A673 (cell line): ENCODE results near the gene ZNF337. TPM values are rescaled to one million over a fixed set of nuclear protein-coding genes. Genes with fewer than 3 reads are reported as not detected.
A peak's percentile ranks its signal among the peaks of the same experiment; 100 is the strongest.

Source experiments
- BruUV-seq: library from RNA; stranded (reverse); fragments of 400-500 nt; replicated peaks from 2 replicates; lab custom pipeline; 2021; lab: Mats Ljungman, UMichigan
- CTCF ChIA-PET: fragments of 300-600 bp; sonication (Branson Sonifier 250); formaldehyde crosslinking; loops from one replicate; lab custom pipeline; 2022; ENCODE audit warnings: antibody characterized with exemption; lab: Charles Lee
- POLR2A ChIA-PET: fragments of 300-600 bp; sonication (Branson Sonifier 250); formaldehyde crosslinking; loops from one replicate; lab custom pipeline; 2022; ENCODE audit warnings: antibody characterized with exemption; ENCODE audit not compliant: low non-redundant PET; lab: Charles Lee
- DNase-seq: peaks from one replicate; pipeline ENCODE4 v3.0.0-alpha.2; 2015; ENCODE audit warnings: low spot score
- H3K27ac ChIP-seq: fragments of 200-600 bp; sonication (generic); 2 replicates; pipeline ENCODE4 v1.5.1; 2016; ENCODE audit warnings: mixed run types, low read depth, mild to moderate bottlenecking, mixed read lengths, antibody characterized with exemption, low read length; ENCODE audit not compliant: poor library complexity, severe bottlenecking
- H3K27me3 ChIP-seq: fragments of 200-600 bp; sonication (generic); replicated peaks from 2 replicates; pipeline ENCODE4 v1.6.1; 2017; ENCODE audit warnings: mixed run types, low read depth, mild to moderate bottlenecking, mixed read lengths, antibody characterized with exemption, low read length; ENCODE audit not compliant: insufficient read depth, poor library complexity
- H3K36me3 ChIP-seq: fragments of 200-600 bp; sonication (generic); 2 replicates; pipeline ENCODE4 v1.6.1; 2016; ENCODE audit warnings: mixed run types, mild to moderate bottlenecking, mixed read lengths, antibody characterized with exemption, low read length; ENCODE audit not compliant: insufficient read depth, poor library complexity, severe bottlenecking
- H3K4me1 ChIP-seq: fragments of 200-600 bp; sonication (generic); 2 replicates; pipeline ENCODE4 v1.6.1; 2017; ENCODE audit warnings: mixed run types, mild to moderate bottlenecking, mixed read lengths, antibody characterized with exemption, low read length; ENCODE audit not compliant: insufficient read depth, poor library complexity, severe bottlenecking
- H3K4me3 ChIP-seq: fragments of 200-600 bp; sonication (generic); 2 replicates; pipeline ENCODE4 v1.5.1; 2016; ENCODE audit warnings: low read depth, mixed run types, mild to moderate bottlenecking, mixed read lengths, low read length; ENCODE audit not compliant: poor library complexity, severe bottlenecking
- H3K9me3 ChIP-seq: fragments of 200-600 bp; sonication (generic); 2 replicates; pipeline ENCODE4 v1.6.1; 2016; ENCODE audit warnings: mixed run types, low read depth, mild to moderate bottlenecking, mixed read lengths, antibody characterized with exemption, low read length; ENCODE audit not compliant: poor library complexity, severe bottlenecking
- EZH2 ChIP-seq: fragments of 200-600 bp; sonication (generic); IDR thresholded peaks from 2 replicates; pipeline ENCODE4 v1.6.1; 2017; ENCODE audit warnings: borderline replicate concordance, low read depth, mild to moderate bottlenecking, mixed read lengths, antibody characterized with exemption, low read length; ENCODE audit not compliant: poor library complexity, severe bottlenecking
- intact Hi-C: fragments of 100-400 bp; cut with micrococcal nuclease; formaldehyde crosslinking; loops from one replicate; pipeline ENCODE4 v1.10.0; 2022; ENCODE audit not compliant: unreplicated experiment
- total RNA-seq: library from RNA; stranded (reverse); gene quantifications from 2 replicates; pipeline ENCODE4 v1.2.3, GENCODE V29; 2021
- TF ChIP-seq, protein P1 (sequence below): fragments of 300-800, 200-600 bp; sonication (generic); conservative IDR thresholded peaks from 2 replicates; pipeline ENCODE4 v1.5.1; 2017; ENCODE audit warnings: low read depth, mild to moderate bottlenecking, antibody characterized with exemption, low read length, moderate library complexity, mixed read lengths

The ZNF337 gene
- total RNA-seq, 1 experiment from 2014 or later = 17.9 TPM

DNA sequence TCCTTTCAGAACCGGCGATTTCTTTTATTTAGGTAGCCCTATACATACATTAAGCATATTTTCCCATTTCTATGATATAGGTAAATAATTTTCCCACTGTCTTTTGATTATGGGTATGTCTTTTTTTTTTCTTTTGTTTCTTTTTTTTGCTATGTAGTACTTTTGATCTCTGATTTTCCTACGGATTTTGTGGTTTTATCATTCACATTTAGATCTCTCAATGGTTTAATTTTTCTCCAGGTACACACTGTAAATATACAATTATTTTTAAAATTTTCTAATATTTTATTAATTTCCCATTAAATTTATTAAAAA is 436 bp upstream of the ZNF337 start:
- TSS peak; percentile 49 for BruUV-seq
- Histone ChIP-seq H3K27me3 (no peaks in the 10 kb centered on the region), H3K4me3 (peak overlapping the region; percentile 89), H3K36me3 (no peaks in the 10 kb centered on the region), H3K4me1 (no peaks in the 10 kb centered on the region), H3K9me3 (peaks cover 12% of the 10 kb centered on the region), H3K27ac (no peak overlapping the region)
- ChIA-PET CTCF (no interaction called here), POLR2A (no interaction called here)
- no peak for DNase-seq
- intact Hi-C loops = no loop called here
- TF ChIP-seq, protein P1, sequence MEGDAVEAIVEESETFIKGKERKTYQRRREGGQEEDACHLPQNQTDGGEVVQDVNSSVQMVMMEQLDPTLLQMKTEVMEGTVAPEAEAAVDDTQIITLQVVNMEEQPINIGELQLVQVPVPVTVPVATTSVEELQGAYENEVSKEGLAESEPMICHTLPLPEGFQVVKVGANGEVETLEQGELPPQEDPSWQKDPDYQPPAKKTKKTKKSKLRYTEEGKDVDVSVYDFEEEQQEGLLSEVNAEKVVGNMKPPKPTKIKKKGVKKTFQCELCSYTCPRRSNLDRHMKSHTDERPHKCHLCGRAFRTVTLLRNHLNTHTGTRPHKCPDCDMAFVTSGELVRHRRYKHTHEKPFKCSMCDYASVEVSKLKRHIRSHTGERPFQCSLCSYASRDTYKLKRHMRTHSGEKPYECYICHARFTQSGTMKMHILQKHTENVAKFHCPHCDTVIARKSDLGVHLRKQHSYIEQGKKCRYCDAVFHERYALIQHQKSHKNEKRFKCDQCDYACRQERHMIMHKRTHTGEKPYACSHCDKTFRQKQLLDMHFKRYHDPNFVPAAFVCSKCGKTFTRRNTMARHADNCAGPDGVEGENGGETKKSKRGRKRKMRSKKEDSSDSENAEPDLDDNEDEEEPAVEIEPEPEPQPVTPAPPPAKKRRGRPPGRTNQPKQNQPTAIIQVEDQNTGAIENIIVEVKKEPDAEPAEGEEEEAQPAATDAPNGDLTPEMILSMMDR = no peak
- no peak for TF ChIP-seq EZH2

DNA sequence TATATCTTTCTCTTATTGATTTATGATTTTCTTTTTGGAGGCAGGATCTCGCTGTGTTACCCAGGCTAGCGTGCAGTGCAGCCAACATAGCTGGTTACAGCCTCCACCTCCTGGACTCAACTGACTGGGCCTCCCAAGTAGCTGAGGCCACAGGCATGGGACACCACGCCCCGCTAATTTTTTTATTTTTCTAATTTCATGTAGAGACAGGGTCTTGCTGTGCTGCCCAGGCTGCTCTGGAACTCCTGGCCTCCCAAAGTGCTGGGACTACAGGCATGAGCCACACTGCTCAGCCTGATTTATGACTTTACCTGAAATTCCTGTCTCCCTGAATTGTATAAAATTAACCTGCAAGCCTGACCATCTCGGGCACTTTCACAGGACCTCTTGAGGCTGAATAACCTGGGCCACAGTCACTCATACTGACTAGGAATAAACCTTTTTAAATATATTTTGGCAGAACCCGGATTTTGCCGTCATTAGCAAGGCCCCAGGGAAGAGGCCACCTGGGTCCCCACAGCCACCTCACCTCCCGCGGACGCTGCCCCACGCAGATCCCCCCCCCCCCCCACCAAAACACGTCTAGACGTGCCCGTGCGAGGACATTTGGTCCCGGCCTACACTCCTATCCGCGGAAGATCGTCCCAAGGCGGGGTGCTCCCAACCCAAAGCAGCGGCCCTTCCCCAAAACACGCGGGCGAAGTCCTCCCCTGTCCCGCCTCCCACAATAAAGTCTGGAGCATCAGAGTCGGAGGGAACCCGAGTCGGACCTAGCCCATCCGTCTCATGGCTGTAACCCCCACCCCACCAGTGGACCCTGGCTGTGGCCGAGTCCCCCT is 902 bp downstream of the ZNF337 start:
- Histone ChIP-seq H3K36me3 (no peaks in the 10 kb centered on the region), H3K27me3 (no peaks in the 10 kb centered on the region), H3K4me3 (peak overlapping the region; percentile 89), H3K27ac (peak overlapping the region; percentile 93), H3K4me1 (no peaks in the 10 kb centered on the region), H3K9me3 (peaks cover 12% of the 10 kb centered on the region)
- TF ChIP-seq, protein P1 = no peak
- no peak for TF ChIP-seq EZH2
- DNase-seq = peak; percentile 18
- intact Hi-C loops = no loop called here
- CTCF ChIA-PET = no interaction called here
- POLR2A ChIA-PET = no interaction called here
- BruUV-seq = TSS peak; percentile 42

DNA sequence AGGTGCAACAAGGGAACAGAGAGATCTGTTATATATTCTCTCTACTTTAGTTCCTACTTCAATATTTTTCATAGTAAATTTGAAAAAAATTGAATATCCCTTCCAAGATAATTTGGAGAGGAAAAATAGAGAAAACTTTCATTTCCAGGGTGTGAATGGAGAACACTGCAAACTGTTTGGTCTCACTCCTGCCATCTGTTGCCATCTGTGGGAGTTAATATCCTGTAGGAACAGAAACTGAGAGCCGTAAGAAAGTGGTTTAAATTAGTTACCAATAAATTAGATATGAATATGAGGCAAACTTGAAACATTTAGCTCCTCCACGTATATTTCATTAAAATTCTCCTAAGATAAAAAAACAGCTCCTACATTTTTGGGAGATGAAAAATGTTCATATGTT is 4.2 kb downstream of the ZNF337 start:
- no TSS peak for BruUV-seq
- ChIA-PET CTCF (no interaction called here), POLR2A (no interaction called here)
- H3K27me3 ChIP-seq = no peaks in the 10 kb centered on the region
- no peak overlapping the region for H3K27ac ChIP-seq
- no peak for TF ChIP-seq EZH2
- TF ChIP-seq, protein P1 = no peak
- H3K36me3 ChIP-seq = no peaks in the 10 kb centered on the region
- no peak for DNase-seq
- intact Hi-C loops = no loop called here
- no peak overlapping the region for H3K4me3 ChIP-seq
- no peaks in the 10 kb centered on the region for H3K4me1 ChIP-seq
- no peaks in the 10 kb centered on the region for H3K9me3 ChIP-seq
